Measurements from ENCODE around the gene POLR1G. TPM values are rescaled to one million over a fixed set of nuclear protein-coding genes. Genes with fewer than 3 reads are reported as not detected.
A peak's percentile ranks its signal among the peaks of the same experiment; 100 is the strongest.

POLR1G gene
- total RNA-seq, 1 donor from 2014 or later, result 4.4 TPM

DNA sequence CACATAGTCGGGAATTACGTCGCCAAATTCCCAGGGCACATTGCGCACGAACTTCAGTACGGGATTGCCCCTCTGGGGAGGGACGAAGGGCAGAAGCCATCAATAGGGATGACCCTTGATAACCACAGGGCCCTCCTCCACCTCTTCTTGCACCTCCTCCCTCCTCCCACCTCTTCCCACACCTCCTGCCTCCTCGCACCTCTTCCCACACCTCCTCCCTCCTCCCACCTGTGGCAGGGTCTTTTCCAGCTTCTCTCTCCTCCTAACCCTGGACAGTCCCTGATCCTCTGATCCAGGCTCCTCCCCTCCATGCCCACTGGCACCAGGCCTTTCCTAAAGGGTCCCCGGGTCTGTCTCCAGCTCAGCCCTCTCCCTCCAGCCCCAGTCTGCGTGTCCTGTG lies 13.9 kb downstream of the POLR1G start:
- no peak overlapping the region for H3K4me3 Mint-ChIP-seq (ENCODE audit: unreplicated experiment)
- H3K27me3 Mint-ChIP-seq (ENCODE audit: unreplicated experiment), result peaks cover 13% of the 10 kb centered on the region
- no peaks in the 10 kb centered on the region for H3K9me3 Mint-ChIP-seq (ENCODE audit: unreplicated experiment)
- TF ChIP-seq, protein P1, sequence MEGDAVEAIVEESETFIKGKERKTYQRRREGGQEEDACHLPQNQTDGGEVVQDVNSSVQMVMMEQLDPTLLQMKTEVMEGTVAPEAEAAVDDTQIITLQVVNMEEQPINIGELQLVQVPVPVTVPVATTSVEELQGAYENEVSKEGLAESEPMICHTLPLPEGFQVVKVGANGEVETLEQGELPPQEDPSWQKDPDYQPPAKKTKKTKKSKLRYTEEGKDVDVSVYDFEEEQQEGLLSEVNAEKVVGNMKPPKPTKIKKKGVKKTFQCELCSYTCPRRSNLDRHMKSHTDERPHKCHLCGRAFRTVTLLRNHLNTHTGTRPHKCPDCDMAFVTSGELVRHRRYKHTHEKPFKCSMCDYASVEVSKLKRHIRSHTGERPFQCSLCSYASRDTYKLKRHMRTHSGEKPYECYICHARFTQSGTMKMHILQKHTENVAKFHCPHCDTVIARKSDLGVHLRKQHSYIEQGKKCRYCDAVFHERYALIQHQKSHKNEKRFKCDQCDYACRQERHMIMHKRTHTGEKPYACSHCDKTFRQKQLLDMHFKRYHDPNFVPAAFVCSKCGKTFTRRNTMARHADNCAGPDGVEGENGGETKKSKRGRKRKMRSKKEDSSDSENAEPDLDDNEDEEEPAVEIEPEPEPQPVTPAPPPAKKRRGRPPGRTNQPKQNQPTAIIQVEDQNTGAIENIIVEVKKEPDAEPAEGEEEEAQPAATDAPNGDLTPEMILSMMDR (IDR thresholded peaks at IDR 0.05; ENCODE audit: unreplicated experiment), result no peak
- no peak overlapping the region for H3K27ac Mint-ChIP-seq (ENCODE audit: unreplicated experiment)
- H3K4me1 Mint-ChIP-seq (ENCODE audit: unreplicated experiment), result peaks cover 19% of the 10 kb centered on the region
- no peak for DNase-seq (ENCODE audit: low spot score)
- peaks cover 6% of the 10 kb centered on the region for H3K36me3 Mint-ChIP-seq (ENCODE audit: low read depth, unreplicated experiment)

DNA sequence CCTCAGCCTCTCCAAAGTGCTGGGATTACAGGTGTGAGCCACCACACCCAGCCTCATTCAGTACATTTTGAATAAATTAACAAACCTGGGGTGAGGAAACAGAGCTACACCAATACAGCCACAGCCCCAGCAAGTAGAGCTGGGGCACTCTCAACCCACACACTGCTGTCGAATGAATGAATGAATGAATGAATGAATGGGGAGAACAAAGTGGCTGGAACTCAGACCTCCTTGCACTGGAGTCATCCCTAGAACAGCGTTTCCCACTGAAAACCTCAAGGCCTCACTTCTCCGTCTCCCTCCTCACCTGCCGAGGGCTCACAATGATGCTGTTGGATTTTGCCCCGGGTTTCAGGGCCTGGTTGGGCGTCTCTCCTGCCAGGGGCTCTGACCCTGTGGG lies 14.4 kb downstream of the POLR1G start:
- peaks cover 19% of the 10 kb centered on the region for H3K4me1 Mint-ChIP-seq (ENCODE audit: unreplicated experiment)
- peaks cover 13% of the 10 kb centered on the region for H3K27me3 Mint-ChIP-seq (ENCODE audit: unreplicated experiment)
- TF ChIP-seq, protein P1 (IDR thresholded peaks at IDR 0.05; ENCODE audit: unreplicated experiment), result no peak
- peak overlapping the region; percentile 48 for H3K27ac Mint-ChIP-seq (ENCODE audit: unreplicated experiment)
- no peak for DNase-seq (ENCODE audit: low spot score)
- no peaks in the 10 kb centered on the region for H3K9me3 Mint-ChIP-seq (ENCODE audit: unreplicated experiment)
- H3K4me3 Mint-ChIP-seq (ENCODE audit: unreplicated experiment), result no peak overlapping the region
- peaks cover 6% of the 10 kb centered on the region for H3K36me3 Mint-ChIP-seq (ENCODE audit: low read depth, unreplicated experiment)

DNA sequence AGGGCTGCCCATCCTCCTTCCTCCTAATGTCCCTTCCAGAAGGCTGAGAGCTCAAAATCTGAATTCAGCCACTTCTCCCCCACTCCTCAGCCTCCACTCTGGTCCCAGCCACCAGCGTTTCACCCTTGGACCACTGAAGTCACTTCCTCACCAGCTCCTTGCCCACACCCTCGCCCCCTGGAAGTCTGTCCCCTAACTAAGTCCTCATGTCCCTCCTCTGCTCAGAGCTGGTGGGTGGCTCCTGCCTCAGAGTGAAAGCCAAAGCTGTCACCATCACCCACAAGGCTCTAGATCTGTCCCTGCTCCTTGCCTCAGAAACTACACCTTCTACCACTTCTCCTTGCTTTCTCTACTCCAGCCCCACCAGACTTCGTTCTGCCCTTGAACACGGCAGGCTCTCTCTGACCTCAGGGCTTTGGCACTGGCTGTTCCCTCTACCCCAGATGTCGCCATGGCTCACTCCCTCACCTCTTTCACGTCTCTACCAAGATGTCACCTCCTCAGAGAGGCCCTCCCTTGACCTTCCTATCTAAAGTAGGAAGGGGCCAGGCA lies 15.6 kb downstream of the POLR1G start:
- Mint-ChIP-seq H3K27me3 (ENCODE audit: unreplicated experiment) (peaks cover 13% of the 10 kb centered on the region), H3K9me3 (ENCODE audit: unreplicated experiment) (no peaks in the 10 kb centered on the region), H3K36me3 (ENCODE audit: low read depth, unreplicated experiment) (peaks cover 6% of the 10 kb centered on the region), H3K4me3 (ENCODE audit: unreplicated experiment) (peak overlapping the region; percentile 40), H3K27ac (ENCODE audit: unreplicated experiment) (no peak overlapping the region), H3K4me1 (ENCODE audit: unreplicated experiment) (peaks cover 19% of the 10 kb centered on the region)
- TF ChIP-seq, protein P1 (IDR thresholded peaks at IDR 0.05; ENCODE audit: unreplicated experiment), result no peak
- no peak for DNase-seq (ENCODE audit: low spot score)

DNA sequence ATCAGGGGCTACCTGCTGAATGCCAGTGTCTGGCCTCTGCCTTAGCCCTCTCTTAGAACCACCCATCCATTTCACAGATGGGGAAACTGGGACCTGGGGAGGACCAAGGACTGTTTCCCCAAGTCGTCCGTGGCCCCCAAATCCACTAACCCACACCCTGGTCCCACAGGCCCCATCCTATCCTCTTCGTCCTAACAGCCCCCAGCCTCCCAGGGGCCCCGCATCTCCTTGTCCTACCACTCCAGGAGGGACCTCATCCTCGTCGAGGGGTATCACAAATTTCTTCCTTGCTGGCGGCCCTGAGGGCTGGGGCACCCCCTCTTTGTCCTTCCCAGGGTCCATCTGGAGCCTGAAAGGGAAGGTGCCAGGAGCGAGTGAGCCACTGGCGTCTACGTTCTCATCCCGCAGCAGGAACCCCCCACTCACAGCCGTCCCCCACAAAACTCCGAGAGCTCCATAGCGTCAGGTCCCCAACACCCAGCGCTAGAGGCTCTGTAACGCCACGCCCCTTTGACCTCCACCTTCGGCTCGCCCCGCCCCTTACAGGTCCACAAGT lies 16.7 kb downstream of the POLR1G start:
- Mint-ChIP-seq H3K4me3 (ENCODE audit: unreplicated experiment) (peak overlapping the region; percentile 94), H3K4me1 (ENCODE audit: unreplicated experiment) (peaks cover 19% of the 10 kb centered on the region), H3K27ac (ENCODE audit: unreplicated experiment) (peak overlapping the region; percentile 89), H3K36me3 (ENCODE audit: low read depth, unreplicated experiment) (peaks cover 6% of the 10 kb centered on the region), H3K27me3 (ENCODE audit: unreplicated experiment) (peaks cover 13% of the 10 kb centered on the region), H3K9me3 (ENCODE audit: unreplicated experiment) (no peaks in the 10 kb centered on the region)
- TF ChIP-seq, protein P1 (IDR thresholded peaks at IDR 0.05; ENCODE audit: unreplicated experiment), result no peak
- no peak for DNase-seq (ENCODE audit: low spot score)

DNA sequence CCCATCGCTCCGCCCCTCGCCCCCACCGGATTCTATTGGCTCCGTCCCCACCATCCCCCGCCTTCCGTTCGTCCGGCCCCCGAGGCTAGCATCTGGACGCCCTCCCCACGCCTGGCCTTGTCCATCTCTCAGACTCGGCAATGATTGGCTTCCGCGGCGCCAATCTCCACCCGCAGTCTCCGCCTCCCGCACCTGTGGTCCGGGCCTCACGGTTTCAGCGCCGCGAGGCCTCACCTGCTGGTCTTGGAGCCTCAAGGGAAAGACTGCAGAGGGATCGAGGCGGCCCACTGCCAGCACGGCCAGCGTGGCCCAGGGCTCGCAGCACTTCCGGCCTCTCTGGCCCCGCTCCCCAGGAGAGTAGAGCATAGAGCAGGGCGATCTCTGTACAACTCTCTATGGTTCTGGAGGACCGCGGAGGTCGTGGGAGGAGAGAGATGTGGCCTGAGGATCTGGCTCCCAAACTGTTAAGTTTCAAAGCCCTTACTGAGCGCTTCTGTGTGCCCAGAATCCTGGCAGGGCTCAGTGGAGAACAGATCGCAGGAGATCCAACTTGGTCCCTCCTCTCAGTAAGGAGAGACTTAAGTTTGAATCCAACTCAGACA lies 17.2 kb downstream of the POLR1G start, which contains the start of gene ERCC1:
ERCC1 (minus strand) TSS at position 329 of the 602 bp plus-strand sequence. CDS start 543 bp downstream, outside the sequence.
- peaks cover 10% of the 10 kb centered on the region for H3K27me3 Mint-ChIP-seq (ENCODE audit: unreplicated experiment)
- H3K36me3 Mint-ChIP-seq (ENCODE audit: low read depth, unreplicated experiment), result peaks cover 6% of the 10 kb centered on the region
- H3K4me3 Mint-ChIP-seq (ENCODE audit: unreplicated experiment), result peak within 1 kb of the TSS; percentile 94
- H3K27ac Mint-ChIP-seq (ENCODE audit: unreplicated experiment), result peak within 1 kb of the TSS; percentile 89
- TF ChIP-seq, protein P1 (IDR thresholded peaks at IDR 0.05; ENCODE audit: unreplicated experiment), result no peak
- peak; percentile 90 for DNase-seq (ENCODE audit: low spot score)
- no peaks in the 10 kb centered on the region for H3K9me3 Mint-ChIP-seq (ENCODE audit: unreplicated experiment)
- H3K4me1 Mint-ChIP-seq (ENCODE audit: unreplicated experiment), result peaks cover 20% of the 10 kb centered on the region

Data from endothelial cell (in vitro differentiated cells).